ENCODE results near the gene PLEKHA4. TPM values are rescaled to one million over a fixed set of nuclear protein-coding genes. Genes with fewer than 3 reads are reported as not detected.
"Not testable (repeated sequence)": the region's sequence is repeated elsewhere in the genome, so short reads cannot be mapped to it uniquely, and the experiment has no call there.

PLEKHA4 gene
- polyA plus RNA-seq, 1 donor, result 40.4 TPM

GRCh38 chr19:48796298-48797083, 71.9 kb downstream of the PLEKHA4 start:
- DNase-seq, result no peak

- DNase-seq, result no peak
These were observed 72.7 kb downstream of the PLEKHA4 start for GRCh38 chr19:48795685-48796070.

GRCh38 chr19:48795055-48795684, 73.2 kb downstream of the PLEKHA4 start:
- DNase-seq, result peak; percentile 96

GRCh38 chr19:48794291-48794690, 74.1 kb downstream of the PLEKHA4 start:
- no peak for DNase-seq

GRCh38 chr19:48793271-48793670, 75.1 kb downstream of the PLEKHA4 start:
- DNase-seq, result no peak

GRCh38 chr19:48787331-48787730, 81.1 kb downstream of the PLEKHA4 start:
- DNase-seq, result not testable (repeated sequence)

Other genes with a start within 250 kb of the PLEKHA4 start
- gene RPL18, start 249.4 kb downstream of the PLEKHA4 start, polyA plus RNA-seq (ENCODE audit: insufficient read length), result 1,775 TPM
- 10.7 TPM for gene SPHK2, start 249.1 kb downstream of the PLEKHA4 start, polyA plus RNA-seq (ENCODE audit: insufficient read length)
- 7.9 TPM for gene DBP, start 231.2 kb downstream of the PLEKHA4 start, polyA plus RNA-seq (ENCODE audit: insufficient read length)
- 7.8 TPM for gene CA11, start 222.4 kb downstream of the PLEKHA4 start, polyA plus RNA-seq (ENCODE audit: insufficient read length)
- gene NTN5, start 195.6 kb downstream of the PLEKHA4 start, polyA plus RNA-seq (ENCODE audit: insufficient read length), result 0.72 TPM
- gene FUT2, start 172.6 kb downstream of the PLEKHA4 start, polyA plus RNA-seq (ENCODE audit: insufficient read length), result 1.2 TPM
- gene MAMSTR, start 148.9 kb downstream of the PLEKHA4 start, polyA plus RNA-seq (ENCODE audit: insufficient read length), result 192 TPM
- gene RASIP1, start 128.0 kb downstream of the PLEKHA4 start, polyA plus RNA-seq (ENCODE audit: insufficient read length), result 32.8 TPM
- 0.96 TPM for gene IZUMO1, start 121.7 kb downstream of the PLEKHA4 start, polyA plus RNA-seq (ENCODE audit: insufficient read length)
- gene FUT1, start 116.0 kb downstream of the PLEKHA4 start, polyA plus RNA-seq (ENCODE audit: insufficient read length), result 1.2 TPM
- gene FGF21, start 113.1 kb downstream of the PLEKHA4 start, polyA plus RNA-seq (ENCODE audit: insufficient read length), result not detected
- gene BCAT2, start 57.6 kb downstream of the PLEKHA4 start, polyA plus RNA-seq (ENCODE audit: insufficient read length), result 28.5 TPM
- 3.8 TPM for gene HSD17B14, start 32.1 kb downstream of the PLEKHA4 start, polyA plus RNA-seq (ENCODE audit: insufficient read length)
- 59.4 TPM for gene PPP1R15A, start 3.8 kb upstream of the PLEKHA4 start, polyA plus RNA-seq (ENCODE audit: insufficient read length)
- gene TULP2, start 30.1 kb upstream of the PLEKHA4 start, polyA plus RNA-seq (ENCODE audit: insufficient read length), result not detected
- gene NUCB1, start 31.7 kb upstream of the PLEKHA4 start, polyA plus RNA-seq (ENCODE audit: insufficient read length), result 175 TPM
- gene DHDH, start 65.1 kb upstream of the PLEKHA4 start, polyA plus RNA-seq (ENCODE audit: insufficient read length), result 0.93 TPM
- gene BAX, start 86.3 kb upstream of the PLEKHA4 start, polyA plus RNA-seq (ENCODE audit: insufficient read length), result 39.3 TPM
- gene FTL, start 96.7 kb upstream of the PLEKHA4 start, polyA plus RNA-seq (ENCODE audit: insufficient read length), result 701 TPM
- gene GYS1, start 124.7 kb upstream of the PLEKHA4 start, polyA plus RNA-seq (ENCODE audit: insufficient read length), result 108 TPM
- gene RUVBL2, start 125.3 kb upstream of the PLEKHA4 start, polyA plus RNA-seq (ENCODE audit: insufficient read length), result 61.0 TPM
- gene LHB, start 148.5 kb upstream of the PLEKHA4 start, polyA plus RNA-seq (ENCODE audit: insufficient read length), result not detected
- gene CGB3, start 155.7 kb upstream of the PLEKHA4 start, polyA plus RNA-seq (ENCODE audit: insufficient read length), result not detected
- gene CGB2, start 163.3 kb upstream of the PLEKHA4 start, polyA plus RNA-seq (ENCODE audit: insufficient read length), result not detected
- gene CGB1, start 168.3 kb upstream of the PLEKHA4 start, polyA plus RNA-seq (ENCODE audit: insufficient read length), result not detected
- gene CGB5, start 175.2 kb upstream of the PLEKHA4 start, polyA plus RNA-seq (ENCODE audit: insufficient read length), result not detected
- gene CGB8, start 180.5 kb upstream of the PLEKHA4 start, polyA plus RNA-seq (ENCODE audit: insufficient read length), result not detected
- gene CGB7, start 189.1 kb upstream of the PLEKHA4 start, polyA plus RNA-seq (ENCODE audit: insufficient read length), result 2.3 TPM
- 5.8 TPM for gene NTF4, start 196.2 kb upstream of the PLEKHA4 start, polyA plus RNA-seq (ENCODE audit: insufficient read length)
- gene KCNA7, start 204.1 kb upstream of the PLEKHA4 start, polyA plus RNA-seq (ENCODE audit: insufficient read length), result 9.8 TPM
- 259 TPM for gene SNRNP70, start 216.8 kb upstream of the PLEKHA4 start, polyA plus RNA-seq (ENCODE audit: insufficient read length)
- gene LIN7B, start 245.8 kb upstream of the PLEKHA4 start, polyA plus RNA-seq (ENCODE audit: insufficient read length), result 13.4 TPM

Measured in hindlimb muscle (tissue), 1 donor.